Uterus (tissue), 4 donors: ENCODE measurements around the gene KLHL30. TPM values are rescaled to one million over a fixed set of nuclear protein-coding genes. Genes with fewer than 3 reads are reported as not detected.
A peak's percentile ranks its signal among the peaks of the same experiment; 100 is the strongest.

Experiments used
- DNase-seq, 2 donors: peaks; one replicate each; pipeline ENCODE4 v3.0.0-alpha.2; 2019 to 2020
- H3K27ac ChIP-seq, 2 donors: fragments of 200-600 bp; sonication (generic); 1 replicate in 1 of 2; 2 replicates in 1 of 2; pipeline ENCODE4 v1.5.1; 2016 to 2018
- H3K27me3 ChIP-seq, 2 donors: fragments of 200-600 bp; sonication (generic); one replicate each; pipeline ENCODE4 v1.5.1; 2018 to 2019; ENCODE audit warnings: control low read depth in 1 of 2
- H3K36me3 ChIP-seq, 2 donors: fragments of 200-600 bp; sonication (generic); one replicate each; pipeline ENCODE4 v1.5.1; 2019; ENCODE audit warnings: control low read depth in 1 of 2
- H3K4me1 ChIP-seq, 2 donors: fragments of 200-600 bp; sonication (generic); one replicate each; pipeline ENCODE4 v1.5.1; 2018 to 2019; ENCODE audit warnings: control low read depth in 1 of 2
- H3K4me3 ChIP-seq, 2 donors: fragments of 200-600 bp; sonication (generic); 1 replicate in 1 of 2; 2 replicates in 1 of 2; pipeline ENCODE4 v1.5.1; 2018 to 2019; ENCODE audit warnings: mild to moderate bottlenecking in 1 of 2
- H3K9me3 ChIP-seq, 2 donors: fragments of 200-600 bp; sonication (generic); one replicate each; pipeline ENCODE4 v1.5.1; 2019; ENCODE audit warnings: control low read depth in 1 of 2
- POLR2A ChIP-seq, 2 donors: fragments of 450-650 bp; IDR thresholded peaks; one replicate each; pipeline ENCODE4 v1.6.1; 2016; ENCODE audit warnings: antibody characterized with exemption in 2 of 2, mild to moderate bottlenecking in 1 of 2, moderate library complexity in 1 of 2
- intact Hi-C: fragments of 100-400 bp; cut with DNase I; formaldehyde crosslinking; loops from one replicate; pipeline ENCODE4 v1.15.1; 2023; ENCODE audit warnings: low total_unique reads
- total RNA-seq, 4 donors: library from RNA; depleted of rRNA in 3 of 4; stranded (reverse); fragments of >200 nt in 3 of 4; gene quantifications; one replicate each; pipeline versions ENCODE4 v1.1.0 to v1.2.4, GENCODE V29; 2014 to 2023
- TF ChIP-seq, protein P1 (sequence below), 4 experiments: fragments of 200-600 bp in 2 of 4; fragments of 450-650 bp in 2 of 4; sonication (generic) in 2 of 4; IDR thresholded peaks; one replicate each; pipeline ENCODE4 v1.5.1; 2016 to 2019; ENCODE audit warnings: antibody characterized with exemption in 4 of 4, mild to moderate bottlenecking in 2 of 4, moderate library complexity in 1 of 4
- donor health status: DM: yes; HTN: yes; CAD: no.

The KLHL30 gene, protein sequence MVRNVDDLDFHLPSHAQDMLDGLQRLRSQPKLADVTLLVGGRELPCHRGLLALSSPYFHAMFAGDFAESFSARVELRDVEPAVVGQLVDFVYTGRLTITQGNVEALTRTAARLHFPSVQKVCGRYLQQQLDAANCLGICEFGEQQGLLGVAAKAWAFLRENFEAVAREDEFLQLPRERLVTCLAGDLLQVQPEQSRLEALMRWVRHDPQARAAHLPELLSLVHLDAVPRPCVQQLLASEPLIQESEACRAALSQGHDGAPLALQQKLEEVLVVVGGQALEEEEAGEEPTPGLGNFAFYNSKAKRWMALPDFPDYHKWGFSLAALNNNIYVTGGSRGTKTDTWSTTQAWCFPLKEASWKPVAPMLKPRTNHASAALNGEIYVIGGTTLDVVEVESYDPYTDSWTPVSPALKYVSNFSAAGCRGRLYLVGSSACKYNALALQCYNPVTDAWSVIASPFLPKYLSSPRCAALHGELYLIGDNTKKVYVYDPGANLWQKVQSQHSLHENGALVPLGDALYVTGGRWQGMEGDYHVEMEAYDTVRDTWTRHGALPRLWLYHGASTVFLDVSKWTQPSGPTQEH
- total RNA-seq, result 1 to 10 TPM in 1 of 4 donors, under 1 TPM in 2, not detected in 1; under 0.01 to 3.3 (median 0.62) TPM

DNA sequence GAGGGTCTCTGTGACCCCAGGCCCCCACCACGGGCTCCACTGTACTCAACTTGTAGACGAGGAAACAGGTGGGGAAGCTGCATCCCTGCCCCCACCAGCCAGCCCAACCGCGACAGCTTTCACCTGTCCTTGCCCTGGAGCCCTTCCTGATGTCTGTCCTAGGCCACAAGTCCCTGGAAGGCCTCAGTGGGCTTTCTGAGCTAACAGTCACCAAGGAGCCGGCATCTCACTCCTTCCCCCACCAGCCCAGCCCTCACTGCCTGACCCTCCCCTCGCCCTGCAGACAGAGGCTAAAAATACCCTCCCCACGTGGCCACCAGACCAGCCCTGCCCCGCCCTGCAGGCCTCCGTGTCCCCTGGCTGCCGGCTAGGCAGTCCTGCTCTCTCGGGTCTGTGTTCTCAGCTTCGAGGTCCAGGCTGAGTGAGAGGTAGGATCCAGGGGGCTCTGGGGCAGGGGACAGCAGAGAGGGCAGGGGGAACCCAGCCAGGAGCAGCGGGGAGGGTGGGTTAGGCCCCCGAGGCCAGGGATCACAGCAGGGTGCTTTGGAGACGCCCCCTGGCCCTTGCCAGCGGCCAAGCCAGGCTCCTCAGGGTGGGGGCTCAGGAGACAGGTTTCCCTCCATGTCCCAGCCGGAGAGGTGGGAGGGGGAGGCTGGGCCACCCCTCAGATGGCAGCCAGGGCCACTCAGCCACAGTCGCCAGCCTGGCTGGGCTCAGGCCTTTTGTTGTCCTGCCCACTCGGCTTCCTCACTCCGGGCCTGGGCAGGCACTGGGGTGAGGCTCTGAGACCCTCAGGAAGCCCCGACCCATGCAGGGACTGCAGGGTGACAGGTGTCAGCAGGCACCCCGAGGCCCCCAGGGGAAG lies at the start of gene KLHL30:
TSS of gene KLHL30 (plus strand) at position 338 of the 865 bp plus-strand sequence. CDS start 2,087 bp downstream, outside the sequence.
- no peaks in the 10 kb centered on the region for H3K36me3 ChIP-seq
- no peaks in the 10 kb centered on the region for H3K9me3 ChIP-seq
- no peak for TF ChIP-seq POLR2A (IDR thresholded peaks at IDR 0.05)
- TF ChIP-seq, protein P1, sequence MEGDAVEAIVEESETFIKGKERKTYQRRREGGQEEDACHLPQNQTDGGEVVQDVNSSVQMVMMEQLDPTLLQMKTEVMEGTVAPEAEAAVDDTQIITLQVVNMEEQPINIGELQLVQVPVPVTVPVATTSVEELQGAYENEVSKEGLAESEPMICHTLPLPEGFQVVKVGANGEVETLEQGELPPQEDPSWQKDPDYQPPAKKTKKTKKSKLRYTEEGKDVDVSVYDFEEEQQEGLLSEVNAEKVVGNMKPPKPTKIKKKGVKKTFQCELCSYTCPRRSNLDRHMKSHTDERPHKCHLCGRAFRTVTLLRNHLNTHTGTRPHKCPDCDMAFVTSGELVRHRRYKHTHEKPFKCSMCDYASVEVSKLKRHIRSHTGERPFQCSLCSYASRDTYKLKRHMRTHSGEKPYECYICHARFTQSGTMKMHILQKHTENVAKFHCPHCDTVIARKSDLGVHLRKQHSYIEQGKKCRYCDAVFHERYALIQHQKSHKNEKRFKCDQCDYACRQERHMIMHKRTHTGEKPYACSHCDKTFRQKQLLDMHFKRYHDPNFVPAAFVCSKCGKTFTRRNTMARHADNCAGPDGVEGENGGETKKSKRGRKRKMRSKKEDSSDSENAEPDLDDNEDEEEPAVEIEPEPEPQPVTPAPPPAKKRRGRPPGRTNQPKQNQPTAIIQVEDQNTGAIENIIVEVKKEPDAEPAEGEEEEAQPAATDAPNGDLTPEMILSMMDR (IDR thresholded peaks at IDR 0.05), result no peak
- intact Hi-C loops, result no loop called here
- H3K27me3 ChIP-seq, result no peaks in the 10 kb centered on the region
- no peak within 1 kb of the TSS for H3K4me3 ChIP-seq
- no peak for DNase-seq
- no peaks in the 10 kb centered on the region for H3K4me1 ChIP-seq
- H3K27ac ChIP-seq, result peak within 1 kb of the TSS in 1 of 2 donors; percentile 34

DNA sequence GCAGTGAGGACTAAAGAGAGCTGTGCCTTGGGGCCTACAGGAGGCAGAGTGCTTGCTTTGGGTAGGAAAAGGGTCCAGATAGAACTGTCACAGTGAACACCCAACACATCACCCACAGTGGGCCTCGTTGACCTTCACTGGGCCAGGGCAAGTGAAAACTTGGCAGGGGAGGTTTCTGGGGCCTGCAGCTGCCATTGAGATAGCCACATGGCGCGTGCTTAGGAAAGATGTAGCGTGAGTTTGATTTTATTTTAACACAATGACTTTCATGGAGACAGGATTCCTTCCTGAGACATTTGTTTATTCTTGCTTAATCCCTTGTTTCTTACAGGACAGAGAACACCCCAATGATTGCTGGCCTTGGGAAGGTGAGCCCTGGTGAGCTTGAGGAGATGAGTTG lies 47.6 kb upstream of the KLHL30 start:
- no peak for DNase-seq
- Histone ChIP-seq H3K4me3 (no peak overlapping the region), H3K4me1 (no peaks in the 10 kb centered on the region), H3K36me3 (no peaks in the 10 kb centered on the region), H3K27me3 (no peaks in the 10 kb centered on the region), H3K27ac (no peak overlapping the region), H3K9me3 (no peaks in the 10 kb centered on the region)
- intact Hi-C loops, result no loop called here
- TF ChIP-seq POLR2A (IDR thresholded peaks at IDR 0.05), result no peak
- TF ChIP-seq, protein P1 (IDR thresholded peaks at IDR 0.05), result no peak

DNA sequence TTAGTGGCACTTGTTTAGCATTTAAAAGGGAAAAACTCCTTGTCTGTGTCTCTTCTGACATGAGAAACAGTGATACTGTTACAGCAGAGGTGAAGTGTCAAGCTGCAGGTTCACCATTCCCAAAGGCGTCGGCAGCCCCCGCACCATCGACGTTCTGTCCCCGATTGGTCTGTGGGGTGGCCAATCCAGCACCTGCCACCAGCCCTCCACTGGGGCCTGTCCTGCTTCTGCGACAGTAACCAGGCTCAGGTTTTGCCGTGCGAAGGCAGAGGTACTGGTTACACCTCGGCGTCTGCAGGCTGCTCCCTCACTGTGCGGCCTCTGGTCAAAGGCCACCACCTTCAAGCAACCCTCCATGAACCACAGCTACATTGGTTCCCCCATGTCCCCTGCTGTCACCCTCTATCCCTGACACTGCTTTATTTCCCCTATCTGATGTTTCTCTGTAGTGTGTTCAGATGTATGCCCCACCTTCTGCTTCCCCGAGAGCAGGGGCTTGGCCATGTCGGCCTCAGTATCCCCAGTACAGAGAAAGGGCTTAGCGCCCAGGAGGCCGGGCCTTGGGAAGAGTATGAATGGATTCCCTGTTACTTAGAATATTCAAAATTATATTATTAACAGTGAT lies 46.9 kb upstream of the KLHL30 start:
- intact Hi-C loops, result no loop called here
- Histone ChIP-seq H3K27ac (no peak overlapping the region), H3K4me3 (no peak overlapping the region), H3K4me1 (no peaks in the 10 kb centered on the region), H3K36me3 (no peaks in the 10 kb centered on the region), H3K9me3 (no peaks in the 10 kb centered on the region), H3K27me3 (no peaks in the 10 kb centered on the region)
- DNase-seq, result no peak
- TF ChIP-seq POLR2A (IDR thresholded peaks at IDR 0.05), result no peak
- TF ChIP-seq, protein P1 (IDR thresholded peaks at IDR 0.05), result no peak

DNA sequence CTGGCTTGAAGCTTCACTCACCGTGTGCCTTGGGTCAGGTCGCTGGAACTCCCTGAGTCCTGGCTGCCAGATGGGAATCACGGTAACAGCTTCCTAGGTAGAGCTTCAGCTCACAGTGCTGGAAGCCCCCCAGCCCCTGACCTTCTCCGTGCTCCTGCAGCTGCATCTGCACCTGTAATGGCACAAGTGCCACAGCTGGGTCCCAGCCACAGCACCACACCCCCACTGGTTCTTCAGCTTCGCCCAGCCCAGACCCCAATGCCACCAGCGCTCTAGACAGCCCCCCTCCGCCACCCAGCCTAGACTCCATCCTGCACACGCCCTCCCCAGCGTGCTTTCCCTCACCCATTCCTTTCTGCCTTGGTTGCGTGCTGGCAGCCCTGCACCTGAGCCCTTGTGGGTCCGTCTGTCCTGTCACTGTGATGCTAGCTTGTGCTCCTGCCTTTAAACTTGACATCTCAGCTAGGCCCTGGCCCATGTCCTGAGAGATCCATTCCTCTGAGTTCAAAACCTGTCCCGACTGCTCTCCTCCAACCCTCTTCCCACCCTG lies 45.9 kb upstream of the KLHL30 start:
- Histone ChIP-seq H3K27me3 (no peaks in the 10 kb centered on the region), H3K4me3 (no peak overlapping the region), H3K4me1 (no peaks in the 10 kb centered on the region), H3K9me3 (no peaks in the 10 kb centered on the region), H3K27ac (no peak overlapping the region), H3K36me3 (no peaks in the 10 kb centered on the region)
- TF ChIP-seq, protein P1 (IDR thresholded peaks at IDR 0.05), result no peak
- no peak for TF ChIP-seq POLR2A (IDR thresholded peaks at IDR 0.05)
- intact Hi-C loops, result no loop called here
- no peak for DNase-seq
